ENCODE data around the gene SOX4. TPM values are rescaled to one million over a fixed set of nuclear protein-coding genes. Genes with fewer than 3 reads are reported as not detected.

Gene SOX4
- total RNA-seq, 1 experiment from 2014 or later = 12.9 TPM

- H3K27ac Mint-ChIP-seq (ENCODE audit: low read depth, unreplicated experiment) = no peak overlapping the region
- intact Hi-C loops (cut with micrococcal nuclease) = no loop called here
- no peak overlapping the region for H3K4me3 Mint-ChIP-seq (ENCODE audit: unreplicated experiment)
- H3K27me3 Mint-ChIP-seq (ENCODE audit: insufficient read depth, unreplicated experiment) = no peaks in the 10 kb centered on the region
- POLR2A ChIA-PET = no interaction called here
- CTCF ChIA-PET = interaction anchor here (0.7 kb wide), 1 partner anchor 74 kb away, joined by 4 read pairs; no protein-coding TSS in a partner anchor
- no peak for TF ChIP-seq CTCF (IDR thresholded peaks at IDR 0.05; ENCODE audit: unreplicated experiment)
- H3K4me1 Mint-ChIP-seq (ENCODE audit: insufficient read depth, unreplicated experiment) = no peaks in the 10 kb centered on the region
- no peaks in the 10 kb centered on the region for H3K9me3 Mint-ChIP-seq (ENCODE audit: unreplicated experiment)
- no peak for DNase-seq (ENCODE audit: unreplicated experiment)
- H3K36me3 Mint-ChIP-seq (ENCODE audit: insufficient read depth, unreplicated experiment) = no peaks in the 10 kb centered on the region
- no TSS peak for BruUV-seq (replicated peaks)
Observed at GRCh38 chr6:21556511-21556910, 37.0 kb upstream of the SOX4 start.

- no peak for TF ChIP-seq CTCF (IDR thresholded peaks at IDR 0.05; ENCODE audit: unreplicated experiment)
- H3K4me1 Mint-ChIP-seq (ENCODE audit: insufficient read depth, unreplicated experiment) = no peaks in the 10 kb centered on the region
- CTCF ChIA-PET = interaction anchor here (0.7 to 0.8 kb wide), 2 partner anchors 14 to 74 kb away, joined by 4 read pairs; no protein-coding TSS in a partner anchor
Observed at GRCh38 chr6:21556968-21557721, 36.4 kb upstream of the SOX4 start.

GRCh38 chr6:21559238-21559637, 34.3 kb upstream of the SOX4 start:
- no TSS peak for BruUV-seq (replicated peaks)
- CTCF ChIA-PET = interaction anchor here (0.6 kb wide), 1 partner anchor 299 kb away, joined by 5 read pairs; no protein-coding TSS in a partner anchor
- TF ChIP-seq CTCF (IDR thresholded peaks at IDR 0.05; ENCODE audit: unreplicated experiment) = no peak

More at GRCh38 chr6:21556968-21557721, 36.4 kb upstream of the SOX4 start:
- intact Hi-C loops (cut with micrococcal nuclease) = no loop called here
- POLR2A ChIA-PET = interaction anchor here (0.9 kb wide), 1 partner anchor 31 kb away, joined by 3 read pairs; no protein-coding TSS in a partner anchor
- BruUV-seq (replicated peaks) = no TSS peak
- Mint-ChIP-seq H3K9me3 (ENCODE audit: unreplicated experiment) (no peaks in the 10 kb centered on the region), H3K27me3 (ENCODE audit: insufficient read depth, unreplicated experiment) (no peaks in the 10 kb centered on the region), H3K27ac (ENCODE audit: low read depth, unreplicated experiment) (peak overlapping the region; percentile 26), H3K36me3 (ENCODE audit: insufficient read depth, unreplicated experiment) (no peaks in the 10 kb centered on the region), H3K4me3 (ENCODE audit: unreplicated experiment) (no peak overlapping the region)
- DNase-seq (ENCODE audit: unreplicated experiment) = peak; percentile 33

GRCh38 chr6:21560249-21560648, 33.3 kb upstream of the SOX4 start:
- CTCF ChIA-PET = interaction anchor here (0.5 to 0.7 kb wide), 2 partner anchors 637 to 1646 kb away, joined by 3 read pairs; no protein-coding TSS in a partner anchor
- H3K4me1 Mint-ChIP-seq (ENCODE audit: insufficient read depth, unreplicated experiment) = no peaks in the 10 kb centered on the region

More at GRCh38 chr6:21559238-21559637, 34.3 kb upstream of the SOX4 start:
- H3K4me3 Mint-ChIP-seq (ENCODE audit: unreplicated experiment) = no peak overlapping the region
- intact Hi-C loops (cut with micrococcal nuclease) = no loop called here
- POLR2A ChIA-PET = interaction anchor here (0.7 kb wide), 1 partner anchor 93 kb away, joined by 3 read pairs; no protein-coding TSS in a partner anchor
- H3K36me3 Mint-ChIP-seq (ENCODE audit: insufficient read depth, unreplicated experiment) = no peaks in the 10 kb centered on the region
- DNase-seq (ENCODE audit: unreplicated experiment) = no peak
- H3K4me1 Mint-ChIP-seq (ENCODE audit: insufficient read depth, unreplicated experiment) = no peaks in the 10 kb centered on the region
- no peaks in the 10 kb centered on the region for H3K27me3 Mint-ChIP-seq (ENCODE audit: insufficient read depth, unreplicated experiment)
- H3K27ac Mint-ChIP-seq (ENCODE audit: low read depth, unreplicated experiment) = no peak overlapping the region
- H3K9me3 Mint-ChIP-seq (ENCODE audit: unreplicated experiment) = no peaks in the 10 kb centered on the region

More at GRCh38 chr6:21560249-21560648, 33.3 kb upstream of the SOX4 start:
- POLR2A ChIA-PET = no interaction called here
- no peak for DNase-seq (ENCODE audit: unreplicated experiment)
- intact Hi-C loops (cut with micrococcal nuclease) = no loop called here
- H3K27me3 Mint-ChIP-seq (ENCODE audit: insufficient read depth, unreplicated experiment) = no peaks in the 10 kb centered on the region
- no peak overlapping the region for H3K4me3 Mint-ChIP-seq (ENCODE audit: unreplicated experiment)
- TF ChIP-seq CTCF (IDR thresholded peaks at IDR 0.05; ENCODE audit: unreplicated experiment) = no peak
- no peaks in the 10 kb centered on the region for H3K9me3 Mint-ChIP-seq (ENCODE audit: unreplicated experiment)
- BruUV-seq (replicated peaks) = no TSS peak
- no peak overlapping the region for H3K27ac Mint-ChIP-seq (ENCODE audit: low read depth, unreplicated experiment)
- H3K36me3 Mint-ChIP-seq (ENCODE audit: insufficient read depth, unreplicated experiment) = no peaks in the 10 kb centered on the region

Measured in MCF 10A (cell line).